HCT116 (cell line): ENCODE measurements around the gene TEX19. TPM values are rescaled to one million over a fixed set of nuclear protein-coding genes. Genes with fewer than 3 reads are reported as not detected.

Experiments used
- ATAC-seq: fragments of 200-7000 bp; cut with Tn5 transposase; 2 replicates; pipeline ENCODE4 v1.9.1; 2020; ENCODE audit warnings: mild to moderate bottlenecking, moderate library complexity
- BruUV-seq: library from RNA; stranded (reverse); fragments of 400-500 nt; replicated peaks from 2 replicates; lab custom pipeline; 2021; lab: Mats Ljungman, UMichigan
- CTCF ChIA-PET: fragments of 300-600 bp; sonication (Branson Sonifier 250); formaldehyde crosslinking; loops from one replicate; lab custom pipeline; 2021; ENCODE audit warnings: antibody characterized with exemption; lab: Charles Lee
- POLR2A ChIA-PET: fragments of 300-600, 350-600 bp; sonication (Branson Sonifier 250); formaldehyde crosslinking; loops from one replicate; lab custom pipeline; 2021; ENCODE audit warnings: antibody characterized with exemption; lab: Charles Lee
- RAD21 ChIA-PET, 2 experiments: fragments of 300-600 bp; sonication (Branson Sonifier 250); formaldehyde crosslinking; loops; one replicate each; lab custom pipeline; 2023; ENCODE audit warnings: low total read pairs in 2 of 2; ENCODE audit not compliant: uncharacterized antibody in 2 of 2, unreplicated experiment in 2 of 2, low non-redundant PET in 1 of 2; lab: Charles Lee
- DNase-seq: peaks from one replicate; pipeline ENCODE4 v3.0.0-alpha.2; 2010; ENCODE audit warnings: low read depth, low spot score
- H2AFZ ChIP-seq: fragments of 200-600 bp; shearing (Covaris generic), sonication (generic); 2 replicates; pipeline ENCODE4 v1.6.1; 2017; ENCODE audit warnings: low read depth, mixed run types, mixed read lengths, antibody characterized with exemption, low read length; ENCODE audit not compliant: poor library complexity, severe bottlenecking
- H3K27ac ChIP-seq: 2 replicates; pipeline ENCODE4 v1.5.1; 2012; ENCODE audit warnings: low read depth, low read length
- H3K27me3 ChIP-seq: fragments of 200-600 bp; sonication (generic); 2 replicates; pipeline ENCODE4 v1.6.1; 2016; ENCODE audit warnings: mixed run types, low read length, mixed read lengths; ENCODE audit not compliant: insufficient read depth
- H3K36me3 ChIP-seq, 2 experiments: fragments of 200-500 bp in 1 of 2; fragments of 200-600 bp in 1 of 2; sonication (Bioruptor generic) in 1 of 2; sonication (generic) in 1 of 2; 2 replicates each; pipeline versions ENCODE4 v1.5.1 to v1.6.1; 2014 to 2016; ENCODE audit warnings: low read length in 2 of 2, inconsistent platforms in 1 of 2, mixed read lengths in 1 of 2, mixed run types in 1 of 2; ENCODE audit not compliant: insufficient read depth in 2 of 2, control insufficient read depth in 1 of 2
- H3K4me1 ChIP-seq, 2 experiments: fragments of 200-600 bp in 1 of 2; sonication (generic) in 1 of 2; 2 replicates each; pipeline versions ENCODE4 v1.5.1 to v1.6.1; 2012 to 2017; ENCODE audit warnings: low read length in 2 of 2, inconsistent platforms in 1 of 2, mild to moderate bottlenecking in 1 of 2, mixed read lengths in 1 of 2, mixed run types in 1 of 2, moderate library complexity in 1 of 2; ENCODE audit not compliant: insufficient read depth in 2 of 2, control insufficient read depth in 1 of 2
- H3K4me2 ChIP-seq: fragments of 200-600 bp; sonication (generic); 2 replicates; pipeline ENCODE4 v1.6.1; 2017; ENCODE audit warnings: mixed run types, low read length, mixed read lengths
- H3K4me3 ChIP-seq, 2 experiments: fragments of 200-600 bp in 1 of 2; sonication (generic) in 1 of 2; replicated peaks in 1 of 2; 2 replicates each; pipeline ENCODE4 v1.5.1; 2011 to 2016; ENCODE audit warnings: low read length in 2 of 2, control low read depth in 1 of 2, low read depth in 1 of 2, mild to moderate bottlenecking in 1 of 2, mixed read lengths in 1 of 2, mixed run types in 1 of 2
- H3K79me2 ChIP-seq: fragments of 200-600 bp; sonication (generic); 2 replicates; pipeline ENCODE4 v1.6.1; 2017; ENCODE audit warnings: mild to moderate bottlenecking, mixed run types, low read length, moderate library complexity, mixed read lengths; ENCODE audit not compliant: insufficient read depth
- H3K9ac ChIP-seq: fragments of 200-600 bp; sonication (generic); 2 replicates; pipeline ENCODE4 v1.6.1; 2016; ENCODE audit warnings: low read length, mixed read lengths
- H3K9me2 ChIP-seq: fragments of 200-600 bp; sonication (generic), shearing (Covaris generic); 2 replicates; pipeline ENCODE4 v1.6.1; 2017; ENCODE audit warnings: mixed run types, mild to moderate bottlenecking, moderate library complexity; ENCODE audit not compliant: insufficient read depth
- H3K9me3 ChIP-seq, 2 experiments: fragments of 200-500 bp in 1 of 2; fragments of 200-600 bp in 1 of 2; sonication (Bioruptor generic) in 1 of 2; sonication (generic) in 1 of 2; 2 replicates each; pipeline ENCODE4 v1.6.1; 2014 to 2017; ENCODE audit warnings: low read length in 2 of 2, mixed read lengths in 2 of 2, inconsistent platforms in 1 of 2, low read depth in 1 of 2, mild to moderate bottlenecking in 1 of 2, mixed run types in 1 of 2, moderate library complexity in 1 of 2; ENCODE audit not compliant: control insufficient read depth in 1 of 2, insufficient read depth in 1 of 2
- H4K20me1 ChIP-seq: fragments of 200-600 bp; sonication (generic), shearing (Covaris generic); 2 replicates; pipeline ENCODE4 v1.6.1; 2017; ENCODE audit warnings: mixed run types, mild to moderate bottlenecking, moderate library complexity; ENCODE audit not compliant: insufficient read depth
- EGR1 ChIP-seq: IDR thresholded peaks from 2 replicates; pipeline ENCODE4 v1.6.1; 2012; ENCODE audit warnings: low read depth
- JUND ChIP-seq: IDR thresholded peaks from 2 replicates; pipeline ENCODE4 v1.6.1; 2012
- POLR2AphosphoS5 ChIP-seq: IDR thresholded peaks from 2 replicates; pipeline ENCODE4 v1.6.1; 2011; ENCODE audit warnings: mild to moderate bottlenecking, low read depth, low read length, moderate library complexity
- TCF7L2 ChIP-seq: IDR thresholded peaks from 2 replicates; pipeline ENCODE4 v1.7.0; 2011; ENCODE audit warnings: borderline replicate concordance, inconsistent platforms; ENCODE audit not compliant: insufficient read depth, insufficient read length; ENCODE audit errors: extremely low read depth
- ZFX ChIP-seq: fragments of 450-650 bp; IDR thresholded peaks from 2 replicates; pipeline ENCODE4 v1.6.1; 2017
- intact Hi-C: fragments of 100-400 bp; cut with micrococcal nuclease; formaldehyde crosslinking; loops from 2 replicates; pipeline ENCODE4 v1.10.0; 2022
- total RNA-seq: library from RNA; stranded (reverse); gene quantifications from one replicate; pipeline ENCODE4 v1.2.1, GENCODE V29; 2021; ENCODE audit not compliant: unreplicated experiment
- TF ChIP-seq, protein P1 (sequence below): IDR thresholded peaks from 2 replicates; pipeline ENCODE4 v1.6.1; 2012; ENCODE audit warnings: low read depth
- TF ChIP-seq, protein P2 (sequence below): IDR thresholded peaks from 2 replicates; pipeline ENCODE4 v1.6.1; 2011; ENCODE audit warnings: mild to moderate bottlenecking, low read length, moderate library complexity; ENCODE audit not compliant: insufficient replicate concordance; ENCODE audit errors: extremely low read depth
- TF ChIP-seq, protein P3 (sequence below), 3 experiments: fragments of 200-600 bp in 1 of 3; sonication (generic) in 1 of 3; IDR thresholded peaks in 2 of 3; conservative IDR thresholded peaks in 1 of 3; 2 replicates each; pipeline ENCODE4 v1.5.1; 2012 to 2017; ENCODE audit warnings: low read depth in 2 of 3, low read length in 2 of 3, antibody characterized with exemption in 1 of 3, borderline replicate concordance in 1 of 3, control low read depth in 1 of 3, mild to moderate bottlenecking in 1 of 3, mixed read lengths in 1 of 3, mixed run types in 1 of 3, moderate library complexity in 1 of 3; ENCODE audit not compliant: insufficient read depth in 1 of 3

Gene TEX19
- total RNA-seq, 1 experiment from 2014 or later, result 2.1 TPM

DNA sequence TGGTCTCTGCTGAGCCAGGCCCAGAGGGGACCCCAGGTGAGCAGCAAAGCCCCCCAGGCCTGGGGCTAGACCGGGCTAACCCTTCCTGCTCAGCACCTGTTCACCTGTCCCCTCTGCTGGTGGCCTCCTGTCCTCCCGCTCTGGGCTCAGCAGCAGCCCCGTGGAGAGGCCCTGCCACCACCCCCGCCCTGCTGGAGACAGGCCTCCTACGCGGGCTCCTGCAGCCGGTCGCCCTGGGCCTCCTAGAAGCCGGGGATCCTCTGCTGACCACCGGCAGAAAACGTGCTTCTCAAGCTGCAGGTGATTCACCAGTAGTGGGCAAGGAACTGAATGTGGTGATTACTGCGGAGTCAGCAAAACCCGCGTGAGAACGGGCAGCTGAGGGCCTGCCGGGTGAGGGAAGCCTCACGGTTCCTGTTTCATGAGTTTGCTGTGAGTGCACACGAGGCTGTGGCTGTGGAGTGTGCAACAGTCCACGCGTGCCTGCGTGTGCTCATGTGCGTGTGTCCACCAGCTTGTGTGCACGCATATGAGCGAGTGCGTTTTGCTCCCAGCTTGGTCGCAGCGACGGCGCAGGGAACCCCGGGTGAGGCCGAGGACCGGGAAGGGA is 26.3 kb upstream of the TEX19 start:
- Histone ChIP-seq H3K79me2 (peaks cover 3% of the 10 kb centered on the region; the same call in 1 of the 2 replicates), H3K9me3 (no peaks in the 10 kb centered on the region), H3K4me3 (peak overlapping the region; percentile 65 to 72), H3K4me1 (peaks cover 65 to 98% of the 10 kb centered on the region in 2 experiments), H3K36me3 (no peaks in the 10 kb centered on the region), H3K27me3 (no peaks in the 10 kb centered on the region), H4K20me1 (no peaks in the 10 kb centered on the region), H3K9me2 (no peaks in the 10 kb centered on the region), H2AFZ (no peak overlapping the region), H3K9ac (peak overlapping the region; percentile 85), H3K4me2 (peak overlapping the region; percentile 97), H3K27ac (peak overlapping the region; percentile 89)
- POLR2A ChIA-PET, result interaction anchor here (0.5 to 1.7 kb wide), 5 partner anchors 35 to 96 kb away, joined by 3 to 4 read pairs (median 4); no protein-coding TSS in a partner anchor
- intact Hi-C loops, result no loop called here
- DNase-seq (peak; percentile 38), ATAC-seq (peak; percentile 48)
- CTCF ChIA-PET, result interaction anchor here (0.9 to 1.6 kb wide), 4 partner anchors 9 to 90 kb away, joined by 3 to 5 read pairs (median 3); no protein-coding TSS in a partner anchor
- RAD21 ChIA-PET, result no interaction called here
- TF ChIP-seq TCF7L2, result no peak
- no peak for TF ChIP-seq POLR2AphosphoS5
- TF ChIP-seq, protein P1, sequence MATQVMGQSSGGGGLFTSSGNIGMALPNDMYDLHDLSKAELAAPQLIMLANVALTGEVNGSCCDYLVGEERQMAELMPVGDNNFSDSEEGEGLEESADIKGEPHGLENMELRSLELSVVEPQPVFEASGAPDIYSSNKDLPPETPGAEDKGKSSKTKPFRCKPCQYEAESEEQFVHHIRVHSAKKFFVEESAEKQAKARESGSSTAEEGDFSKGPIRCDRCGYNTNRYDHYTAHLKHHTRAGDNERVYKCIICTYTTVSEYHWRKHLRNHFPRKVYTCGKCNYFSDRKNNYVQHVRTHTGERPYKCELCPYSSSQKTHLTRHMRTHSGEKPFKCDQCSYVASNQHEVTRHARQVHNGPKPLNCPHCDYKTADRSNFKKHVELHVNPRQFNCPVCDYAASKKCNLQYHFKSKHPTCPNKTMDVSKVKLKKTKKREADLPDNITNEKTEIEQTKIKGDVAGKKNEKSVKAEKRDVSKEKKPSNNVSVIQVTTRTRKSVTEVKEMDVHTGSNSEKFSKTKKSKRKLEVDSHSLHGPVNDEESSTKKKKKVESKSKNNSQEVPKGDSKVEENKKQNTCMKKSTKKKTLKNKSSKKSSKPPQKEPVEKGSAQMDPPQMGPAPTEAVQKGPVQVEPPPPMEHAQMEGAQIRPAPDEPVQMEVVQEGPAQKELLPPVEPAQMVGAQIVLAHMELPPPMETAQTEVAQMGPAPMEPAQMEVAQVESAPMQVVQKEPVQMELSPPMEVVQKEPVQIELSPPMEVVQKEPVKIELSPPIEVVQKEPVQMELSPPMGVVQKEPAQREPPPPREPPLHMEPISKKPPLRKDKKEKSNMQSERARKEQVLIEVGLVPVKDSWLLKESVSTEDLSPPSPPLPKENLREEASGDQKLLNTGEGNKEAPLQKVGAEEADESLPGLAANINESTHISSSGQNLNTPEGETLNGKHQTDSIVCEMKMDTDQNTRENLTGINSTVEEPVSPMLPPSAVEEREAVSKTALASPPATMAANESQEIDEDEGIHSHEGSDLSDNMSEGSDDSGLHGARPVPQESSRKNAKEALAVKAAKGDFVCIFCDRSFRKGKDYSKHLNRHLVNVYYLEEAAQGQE, result no peak
- no peak for TF ChIP-seq JUND
- TF ChIP-seq EGR1, result no peak
- peak; percentile 80; the same call in 1 of the 2 replicates for TF ChIP-seq ZFX
- TF ChIP-seq, protein P2, sequence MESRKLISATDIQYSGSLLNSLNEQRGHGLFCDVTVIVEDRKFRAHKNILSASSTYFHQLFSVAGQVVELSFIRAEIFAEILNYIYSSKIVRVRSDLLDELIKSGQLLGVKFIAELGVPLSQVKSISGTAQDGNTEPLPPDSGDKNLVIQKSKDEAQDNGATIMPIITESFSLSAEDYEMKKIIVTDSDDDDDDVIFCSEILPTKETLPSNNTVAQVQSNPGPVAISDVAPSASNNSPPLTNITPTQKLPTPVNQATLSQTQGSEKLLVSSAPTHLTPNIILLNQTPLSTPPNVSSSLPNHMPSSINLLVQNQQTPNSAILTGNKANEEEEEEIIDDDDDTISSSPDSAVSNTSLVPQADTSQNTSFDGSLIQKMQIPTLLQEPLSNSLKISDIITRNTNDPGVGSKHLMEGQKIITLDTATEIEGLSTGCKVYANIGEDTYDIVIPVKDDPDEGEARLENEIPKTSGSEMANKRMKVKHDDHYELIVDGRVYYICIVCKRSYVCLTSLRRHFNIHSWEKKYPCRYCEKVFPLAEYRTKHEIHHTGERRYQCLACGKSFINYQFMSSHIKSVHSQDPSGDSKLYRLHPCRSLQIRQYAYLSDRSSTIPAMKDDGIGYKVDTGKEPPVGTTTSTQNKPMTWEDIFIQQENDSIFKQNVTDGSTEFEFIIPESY, result no peak
- TF ChIP-seq, protein P3, sequence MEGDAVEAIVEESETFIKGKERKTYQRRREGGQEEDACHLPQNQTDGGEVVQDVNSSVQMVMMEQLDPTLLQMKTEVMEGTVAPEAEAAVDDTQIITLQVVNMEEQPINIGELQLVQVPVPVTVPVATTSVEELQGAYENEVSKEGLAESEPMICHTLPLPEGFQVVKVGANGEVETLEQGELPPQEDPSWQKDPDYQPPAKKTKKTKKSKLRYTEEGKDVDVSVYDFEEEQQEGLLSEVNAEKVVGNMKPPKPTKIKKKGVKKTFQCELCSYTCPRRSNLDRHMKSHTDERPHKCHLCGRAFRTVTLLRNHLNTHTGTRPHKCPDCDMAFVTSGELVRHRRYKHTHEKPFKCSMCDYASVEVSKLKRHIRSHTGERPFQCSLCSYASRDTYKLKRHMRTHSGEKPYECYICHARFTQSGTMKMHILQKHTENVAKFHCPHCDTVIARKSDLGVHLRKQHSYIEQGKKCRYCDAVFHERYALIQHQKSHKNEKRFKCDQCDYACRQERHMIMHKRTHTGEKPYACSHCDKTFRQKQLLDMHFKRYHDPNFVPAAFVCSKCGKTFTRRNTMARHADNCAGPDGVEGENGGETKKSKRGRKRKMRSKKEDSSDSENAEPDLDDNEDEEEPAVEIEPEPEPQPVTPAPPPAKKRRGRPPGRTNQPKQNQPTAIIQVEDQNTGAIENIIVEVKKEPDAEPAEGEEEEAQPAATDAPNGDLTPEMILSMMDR (IDR thresholded peaks at IDR 0.05 in 2 of 3, conservative IDR thresholded peaks at IDR 0.05 in 1 of 3; ENCODE audit: borderline replicate concordance in 1 of 3, insufficient read depth in 1 of 3, low read depth in 2 of 3, low read length in 2 of 3), result peak in 2 of 3 experiments; percentile 13 to 21; a peak in 1 of 6 replicates
- no TSS peak for BruUV-seq
